ACC112 (cell line): ENCODE results near the gene ZSWIM6.

Experiments used
- H2AFZ ChIP-seq: fragments of 200-600 bp; sonication (generic); one replicate; pipeline ENCODE4 v1.6.0; 2017; ENCODE audit warnings: antibody characterized with exemption, low read length; ENCODE audit not compliant: unreplicated experiment
- H3K27ac ChIP-seq: fragments of 200-600 bp; sonication (generic); 2 replicates; pipeline ENCODE4 v1.5.1; 2014; ENCODE audit warnings: low read depth, mild to moderate bottlenecking, antibody characterized with exemption, low read length, moderate library complexity
- H3K27me3 ChIP-seq: fragments of 200-600 bp; sonication (generic); 2 replicates; pipeline ENCODE4 v1.6.1; 2014; ENCODE audit warnings: mild to moderate bottlenecking, antibody characterized with exemption, low read length, moderate library complexity, mixed read lengths; ENCODE audit not compliant: insufficient read depth
- H3K36me3 ChIP-seq: fragments of 200-600 bp; sonication (generic); 2 replicates; pipeline ENCODE4 v1.6.1; 2016; ENCODE audit warnings: mild to moderate bottlenecking, antibody characterized with exemption, low read length, moderate library complexity, mixed read lengths; ENCODE audit not compliant: insufficient read depth
- H3K4me1 ChIP-seq: fragments of 200-600 bp; sonication (generic); one replicate; pipeline ENCODE4 v1.6.1; 2016; ENCODE audit warnings: low read length, mixed read lengths; ENCODE audit not compliant: insufficient read depth, unreplicated experiment, control insufficient read depth
- H3K4me3 ChIP-seq: fragments of 200-600 bp; sonication (generic); 2 replicates; pipeline ENCODE4 v1.5.1; 2014; ENCODE audit warnings: mild to moderate bottlenecking, low read depth, low read length
- H3K79me2 ChIP-seq: fragments of 200-600 bp; sonication (generic); one replicate; pipeline ENCODE4 v1.6.0; 2016; ENCODE audit warnings: low read length; ENCODE audit not compliant: control insufficient read depth, unreplicated experiment, insufficient read depth

ZSWIM6 gene

DNA sequence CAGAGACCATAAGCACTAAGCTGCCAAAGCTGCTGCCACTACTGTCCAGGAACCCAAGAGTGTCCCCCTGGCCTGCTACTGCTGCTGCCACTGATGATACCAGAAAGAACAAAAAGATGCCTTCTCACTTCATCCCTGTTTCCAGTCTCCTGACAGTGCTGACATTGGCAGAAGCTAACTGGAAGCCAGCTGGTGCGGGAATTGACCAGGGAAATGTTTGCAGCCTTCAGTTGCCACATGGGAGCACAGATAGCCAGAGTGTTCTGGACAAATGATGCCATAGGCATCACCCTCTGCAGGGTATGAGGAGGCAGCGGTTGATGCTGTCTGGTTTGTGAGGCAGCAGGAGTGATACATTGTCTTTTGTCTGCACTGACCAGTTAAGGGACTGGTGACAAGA, 258.4 kb downstream of the ZSWIM6 start:
- no peak overlapping the region for H3K27ac ChIP-seq
- H2AFZ ChIP-seq, result no peak overlapping the region
- no peak overlapping the region for H3K4me3 ChIP-seq
- no peaks in the 10 kb centered on the region for H3K4me1 ChIP-seq
- no peaks in the 10 kb centered on the region for H3K79me2 ChIP-seq
- H3K27me3 ChIP-seq, result peaks cover 81% of the 10 kb centered on the region
- H3K36me3 ChIP-seq, result no peaks in the 10 kb centered on the region

DNA sequence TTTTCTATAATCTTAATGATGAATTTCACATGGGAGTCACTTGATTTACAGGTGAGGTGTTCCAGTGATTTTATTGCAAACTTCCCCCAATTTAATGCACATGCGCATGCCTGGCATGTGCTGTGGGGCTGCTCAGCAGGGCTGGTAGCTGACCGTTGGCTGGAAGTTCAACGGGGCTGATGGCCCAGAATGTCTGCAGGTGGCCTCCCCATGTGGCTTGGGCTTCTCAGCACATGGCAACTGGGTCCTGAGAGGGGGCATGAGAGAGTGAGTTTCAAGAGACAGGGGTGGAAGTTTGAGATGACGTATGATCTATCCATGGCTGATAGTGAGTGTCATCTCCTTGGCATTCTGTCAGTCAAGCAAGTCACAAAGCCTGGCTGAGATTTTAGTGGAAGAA, 259.8 kb downstream of the ZSWIM6 start:
- Histone ChIP-seq H3K4me1 (no peaks in the 10 kb centered on the region), H3K27ac (no peak overlapping the region), H3K4me3 (no peak overlapping the region), H3K36me3 (no peaks in the 10 kb centered on the region), H3K79me2 (no peaks in the 10 kb centered on the region), H3K27me3 (peaks cover 81% of the 10 kb centered on the region), H2AFZ (no peak overlapping the region)

DNA sequence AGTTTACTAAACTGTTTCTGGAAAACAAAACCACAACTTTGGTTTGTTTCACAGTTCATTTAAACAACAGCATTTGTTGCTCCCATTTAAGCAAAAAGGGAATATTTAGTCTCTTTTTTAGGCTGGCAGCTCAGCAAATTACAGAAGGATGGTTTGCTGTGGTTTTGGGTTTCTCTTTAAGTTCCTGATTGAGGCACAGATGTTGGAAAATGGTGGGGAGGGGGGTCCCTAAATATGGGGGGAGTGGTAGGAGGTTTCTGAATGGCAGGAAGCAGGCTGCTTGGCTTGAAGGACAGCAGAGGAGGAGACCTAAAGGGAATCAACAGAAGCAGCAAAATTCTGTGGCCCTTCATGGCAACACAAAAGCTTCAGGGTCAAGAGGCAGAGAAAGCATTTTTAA, 263.4 kb downstream of the ZSWIM6 start:
- Histone ChIP-seq H3K4me3 (no peak overlapping the region), H2AFZ (no peak overlapping the region), H3K79me2 (no peaks in the 10 kb centered on the region), H3K27me3 (peaks cover 75% of the 10 kb centered on the region), H3K36me3 (no peaks in the 10 kb centered on the region), H3K27ac (no peak overlapping the region), H3K4me1 (peaks cover 7% of the 10 kb centered on the region)
